GM19193 (cell line): ENCODE data around the gene CHRNA3.

Experiments used
- POLR2A ChIP-seq: IDR thresholded peaks from 4 replicates; pipeline ENCODE4 v1.6.1; 2011; ENCODE audit not compliant: insufficient read depth, insufficient read length; ENCODE audit errors: extremely low read depth

The CHRNA3 gene

GRCh38 chr15:78624651-78625590 lies 4.1 kb upstream of the CHRNA3 start:
- no peak for TF ChIP-seq POLR2A

GRCh38 chr15:78623786-78624497 lies 3.1 kb upstream of the CHRNA3 start:
- no peak for TF ChIP-seq POLR2A

GRCh38 chr15:78621810-78622402 lies 1.1 kb upstream of the CHRNA3 start:
- TF ChIP-seq POLR2A = no peak

- TF ChIP-seq POLR2A = no peak
Measured at GRCh38 chr15:78620021-78620526, 722 bp downstream of the CHRNA3 start.

- no peak for TF ChIP-seq POLR2A
Measured at GRCh38 chr15:78619022-78619950, 1.5 kb downstream of the CHRNA3 start.

- TF ChIP-seq POLR2A = no peak
Measured at GRCh38 chr15:78618490-78618934, 2.3 kb downstream of the CHRNA3 start.

GRCh38 chr15:78618064-78618463 lies 2.7 kb downstream of the CHRNA3 start:
- no peak for TF ChIP-seq POLR2A

GRCh38 chr15:78617516-78617915 lies 3.3 kb downstream of the CHRNA3 start:
- TF ChIP-seq POLR2A = no peak

GRCh38 chr15:78617076-78617475 lies 3.7 kb downstream of the CHRNA3 start:
- TF ChIP-seq POLR2A = no peak

- TF ChIP-seq POLR2A = no peak
Measured at GRCh38 chr15:78616506-78616905, 4.3 kb downstream of the CHRNA3 start.

- TF ChIP-seq POLR2A = no peak
Measured at GRCh38 chr15:78615151-78615589, 5.6 kb downstream of the CHRNA3 start.

- TF ChIP-seq POLR2A = no peak
Measured at GRCh38 chr15:78614021-78614420, 6.8 kb downstream of the CHRNA3 start.

- no peak for TF ChIP-seq POLR2A
Measured at GRCh38 chr15:78605680-78606079, 15.1 kb downstream of the CHRNA3 start.

GRCh38 chr15:78605201-78605600 lies 15.6 kb downstream of the CHRNA3 start:
- TF ChIP-seq POLR2A = no peak
